Erythroblast (primary cell): Measurements from ENCODE around the gene STAC.

ENCODE experiments used
- GATA1 ChIP-seq: IDR thresholded peaks from 2 replicates; pipeline ENCODE4 v1.6.1; 2011; ENCODE audit warnings: low read depth, mild to moderate bottlenecking, control low read depth, low read length, moderate library complexity
- POLR2A ChIP-seq: IDR thresholded peaks from 2 replicates; pipeline ENCODE4 v1.6.1; 2011; ENCODE audit warnings: mild to moderate bottlenecking, low read length

DNA sequence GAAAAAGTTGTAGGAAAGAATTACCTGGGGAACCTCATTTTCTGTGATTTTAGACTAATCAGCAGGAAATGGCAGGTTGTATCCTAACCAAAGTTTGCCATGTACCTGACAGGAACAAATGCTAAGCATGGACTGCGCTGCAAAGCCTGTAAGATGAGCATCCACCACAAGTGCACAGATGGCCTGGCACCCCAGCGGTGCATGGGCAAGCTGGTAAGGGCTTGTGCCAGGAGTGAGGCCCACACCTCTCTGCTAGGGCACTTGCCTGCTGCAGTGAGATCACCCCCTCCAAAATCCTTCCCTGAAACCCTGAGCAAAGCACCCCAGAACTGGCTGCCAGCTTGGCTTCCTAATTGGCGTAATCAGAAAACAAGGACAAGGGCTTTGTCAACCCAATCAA, 102.6 kb downstream of the STAC start:
- TF ChIP-seq POLR2A, result no peak
- no peak for TF ChIP-seq GATA1
